ENCODE measurements around the gene L3MBTL2. TPM values are rescaled to one million over a fixed set of nuclear protein-coding genes. Genes with fewer than 3 reads are reported as not detected.

Gene L3MBTL2
- total RNA-seq, 2 experiments from 2014 or later, result 23.3 to 33.4 TPM

DNA sequence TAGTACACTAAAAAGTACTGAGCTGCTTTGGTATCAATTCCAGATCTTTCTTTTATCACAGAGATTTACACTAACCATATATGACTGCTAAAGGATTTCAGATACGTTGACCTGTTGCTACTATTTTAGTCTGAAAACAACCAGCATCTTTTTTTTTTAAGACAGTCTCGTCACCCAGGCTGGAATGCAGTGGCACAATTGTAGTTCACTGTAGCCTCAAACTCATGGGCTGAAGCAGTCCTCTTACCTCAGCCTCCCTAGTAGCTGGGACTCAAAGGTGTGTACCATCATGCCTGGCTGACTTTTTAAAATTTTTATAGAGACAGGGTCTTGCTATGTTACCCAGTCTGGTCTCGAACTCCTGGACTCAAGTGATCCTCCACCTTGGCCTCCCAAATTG, 24.2 kb upstream of the L3MBTL2 start:
- H4K20me1 ChIP-seq (ENCODE audit: insufficient read depth, low read length), result no peaks in the 10 kb centered on the region
- H3K4me3 ChIP-seq (ENCODE audit: low read depth, low read length, poor library complexity, severe bottlenecking), result no peak overlapping the region
- no peak overlapping the region for H3K4me2 ChIP-seq (ENCODE audit: low read length)
- no peak overlapping the region for H3K27ac ChIP-seq (ENCODE audit: low read depth, low read length, poor library complexity, severe bottlenecking)
- no peak for DNase-seq (ENCODE audit: low spot score)
- no peaks in the 10 kb centered on the region for H3K4me1 ChIP-seq (ENCODE audit: insufficient read depth, low read length, poor library complexity, severe bottlenecking)
- no peaks in the 10 kb centered on the region for H3K9me3 ChIP-seq (ENCODE audit: low read length)
- no TSS peak for BruUV-seq (replicated peaks)
- no peaks in the 10 kb centered on the region for H3K79me2 ChIP-seq (ENCODE audit: insufficient read depth, low read depth, low read length)
- H3K9me2 ChIP-seq (ENCODE audit: insufficient read depth, low read length), result no peaks in the 10 kb centered on the region
- H3K36me3 ChIP-seq (ENCODE audit: insufficient read depth, low read length), result peaks cover 46% of the 10 kb centered on the region
- CTCF ChIA-PET (ENCODE audit: unreplicated experiment), result no interaction called here
- no peak overlapping the region for H2AFZ ChIP-seq (ENCODE audit: low read length)
- intact Hi-C loops (cut with micrococcal nuclease; ENCODE audit: unreplicated experiment), result loop anchor here (10.0 kb wide), 1 partner anchor 236 kb away; no protein-coding TSS in a partner anchor
- POLR2A ChIA-PET, result no interaction called here
- no peak for TF ChIP-seq EZH2phosphoT487 (IDR thresholded peaks at IDR 0.05; ENCODE audit: borderline replicate concordance, low read depth, low read length)
- TF ChIP-seq, protein P1, sequence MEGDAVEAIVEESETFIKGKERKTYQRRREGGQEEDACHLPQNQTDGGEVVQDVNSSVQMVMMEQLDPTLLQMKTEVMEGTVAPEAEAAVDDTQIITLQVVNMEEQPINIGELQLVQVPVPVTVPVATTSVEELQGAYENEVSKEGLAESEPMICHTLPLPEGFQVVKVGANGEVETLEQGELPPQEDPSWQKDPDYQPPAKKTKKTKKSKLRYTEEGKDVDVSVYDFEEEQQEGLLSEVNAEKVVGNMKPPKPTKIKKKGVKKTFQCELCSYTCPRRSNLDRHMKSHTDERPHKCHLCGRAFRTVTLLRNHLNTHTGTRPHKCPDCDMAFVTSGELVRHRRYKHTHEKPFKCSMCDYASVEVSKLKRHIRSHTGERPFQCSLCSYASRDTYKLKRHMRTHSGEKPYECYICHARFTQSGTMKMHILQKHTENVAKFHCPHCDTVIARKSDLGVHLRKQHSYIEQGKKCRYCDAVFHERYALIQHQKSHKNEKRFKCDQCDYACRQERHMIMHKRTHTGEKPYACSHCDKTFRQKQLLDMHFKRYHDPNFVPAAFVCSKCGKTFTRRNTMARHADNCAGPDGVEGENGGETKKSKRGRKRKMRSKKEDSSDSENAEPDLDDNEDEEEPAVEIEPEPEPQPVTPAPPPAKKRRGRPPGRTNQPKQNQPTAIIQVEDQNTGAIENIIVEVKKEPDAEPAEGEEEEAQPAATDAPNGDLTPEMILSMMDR (conservative IDR thresholded peaks at IDR 0.05; ENCODE audit: low read length), result no peak

DNA sequence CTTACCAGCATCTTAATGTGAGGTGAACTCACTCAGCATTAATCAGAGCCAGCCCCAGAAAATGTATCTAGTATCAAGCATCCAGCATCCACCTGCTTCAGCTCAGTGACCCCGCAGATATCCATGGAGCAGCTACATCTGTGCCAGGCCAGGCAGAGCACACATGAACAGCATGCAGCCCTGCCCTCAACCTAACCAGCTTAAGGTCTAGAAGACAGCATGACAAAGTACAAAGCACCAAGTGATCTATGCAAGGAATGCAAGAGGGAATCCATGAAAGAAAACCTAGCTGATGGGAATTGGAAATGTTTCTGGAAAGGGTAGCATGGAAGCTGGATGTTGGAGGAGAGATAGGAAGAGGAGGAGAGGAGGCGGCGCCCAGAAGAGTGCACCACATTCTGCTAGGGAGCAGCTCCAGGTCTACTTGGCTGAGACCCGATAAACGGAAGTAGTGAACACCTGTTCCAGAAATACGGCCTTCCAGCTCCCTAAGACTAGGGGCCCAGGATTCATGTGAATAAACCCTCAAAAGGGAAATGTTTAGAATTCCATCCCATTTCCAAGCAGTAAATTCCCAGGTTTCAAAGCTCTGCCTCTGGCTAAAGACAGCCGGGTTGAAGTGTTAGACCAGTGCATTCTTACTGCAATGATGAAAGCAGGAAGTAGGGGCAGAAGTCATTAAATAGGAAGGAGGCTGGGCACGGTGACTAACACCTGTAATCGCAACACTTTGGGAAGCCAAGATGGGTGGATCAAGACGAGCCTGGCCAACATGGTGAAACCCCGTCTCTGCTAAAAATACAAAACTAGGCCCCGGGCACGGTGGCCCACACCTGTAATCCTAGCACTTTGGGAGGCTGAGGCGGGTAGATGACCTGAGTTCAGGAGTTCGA, 23.5 kb upstream of the L3MBTL2 start:
- no peak overlapping the region for H3K4me2 ChIP-seq (ENCODE audit: low read length)
- POLR2A ChIA-PET, result interaction anchor here (0.7 kb wide), 1 partner anchor 38 kb away, joined by 3 read pairs; no protein-coding TSS in a partner anchor

More for the DNA sequence above, 23.5 kb upstream of the L3MBTL2 start:
- H3K4me1 ChIP-seq (ENCODE audit: insufficient read depth, low read length, poor library complexity, severe bottlenecking), result no peaks in the 10 kb centered on the region
- no peaks in the 10 kb centered on the region for H3K9me3 ChIP-seq (ENCODE audit: low read length)
- no peak overlapping the region for H3K27ac ChIP-seq (ENCODE audit: low read depth, low read length, poor library complexity, severe bottlenecking)
- BruUV-seq (replicated peaks), result no TSS peak
- no peak for DNase-seq (ENCODE audit: low spot score)
- intact Hi-C loops (cut with micrococcal nuclease; ENCODE audit: unreplicated experiment), result loop anchor here (10.0 kb wide), 1 partner anchor 237 kb away; no protein-coding TSS in a partner anchor
- no peak overlapping the region for H3K4me3 ChIP-seq (ENCODE audit: low read depth, low read length, poor library complexity, severe bottlenecking)
- no peaks in the 10 kb centered on the region for H3K79me2 ChIP-seq (ENCODE audit: insufficient read depth, low read depth, low read length)
- no peaks in the 10 kb centered on the region for H4K20me1 ChIP-seq (ENCODE audit: insufficient read depth, low read length)
- peaks cover 40% of the 10 kb centered on the region for H3K36me3 ChIP-seq (ENCODE audit: insufficient read depth, low read length)
- H3K9me2 ChIP-seq (ENCODE audit: insufficient read depth, low read length), result no peaks in the 10 kb centered on the region
- TF ChIP-seq EZH2phosphoT487 (IDR thresholded peaks at IDR 0.05; ENCODE audit: borderline replicate concordance, low read depth, low read length), result no peak
- TF ChIP-seq, protein P1 (conservative IDR thresholded peaks at IDR 0.05; ENCODE audit: low read length), result no peak
- CTCF ChIA-PET (ENCODE audit: unreplicated experiment), result no interaction called here
- no peak overlapping the region for H2AFZ ChIP-seq (ENCODE audit: low read length)

All from OCI-LY7 (cell line).